Measurements from ENCODE around the gene NDRG4.

Gene NDRG4

GRCh38 chr16:58495521-58496331 lies 4.2 kb upstream of the NDRG4 start:
- DNase-seq (ENCODE audit: low read depth), result no peak

GRCh38 chr16:58497468-58497867 lies 2.5 kb upstream of the NDRG4 start:
- no peak for DNase-seq (ENCODE audit: low read depth)

- DNase-seq (ENCODE audit: low read depth), result no peak
Observed at GRCh38 chr16:58497935-58498334, 2.0 kb upstream of the NDRG4 start.

- no peak for DNase-seq (ENCODE audit: low read depth)
Observed at GRCh38 chr16:58498341-58499091, 1.4 kb upstream of the NDRG4 start.

GRCh38 chr16:58499092-58499511 lies 841 bp upstream of the NDRG4 start:
- DNase-seq (ENCODE audit: low read depth), result no peak

- DNase-seq (ENCODE audit: low read depth), result peak; percentile 15
Observed at GRCh38 chr16:58500430-58501241, 693 bp downstream of the NDRG4 start.

GRCh38 chr16:58501242-58502131 lies 1.5 kb downstream of the NDRG4 start:
- DNase-seq (ENCODE audit: low read depth), result peak; percentile 22

- no peak for DNase-seq (ENCODE audit: low read depth)
Observed at GRCh38 chr16:58502217-58502921, 2.4 kb downstream of the NDRG4 start.

- no peak for DNase-seq (ENCODE audit: low read depth)
Observed at GRCh38 chr16:58503166-58503862, 3.4 kb downstream of the NDRG4 start.

GRCh38 chr16:58503863-58504688 lies 4.1 kb downstream of the NDRG4 start:
- no peak for DNase-seq (ENCODE audit: low read depth)

- DNase-seq (ENCODE audit: low read depth), result no peak
Observed at GRCh38 chr16:58506241-58507194, 6.6 kb downstream of the NDRG4 start.

GRCh38 chr16:58507195-58507962 lies 7.4 kb downstream of the NDRG4 start:
- DNase-seq (ENCODE audit: low read depth), result no peak

GRCh38 chr16:58507963-58508670 lies 8.2 kb downstream of the NDRG4 start:
- no peak for DNase-seq (ENCODE audit: low read depth)

GRCh38 chr16:58508671-58509251 lies 8.8 kb downstream of the NDRG4 start:
- no peak for DNase-seq (ENCODE audit: low read depth)

GRCh38 chr16:58509256-58510096 lies 9.5 kb downstream of the NDRG4 start:
- DNase-seq (ENCODE audit: low read depth), result no peak
